22Rv1 (cell line): ENCODE results near the gene GFRA1.

ENCODE experiments used
- H3K27ac ChIP-seq: fragments of 450-650 bp; 2 replicates; pipeline ENCODE4 v1.5.1; 2017
- ZFX ChIP-seq: fragments of 450-650 bp; IDR thresholded peaks from 2 replicates; pipeline ENCODE4 v1.6.1; 2017; ENCODE audit warnings: antibody characterized with exemption, borderline replicate concordance
- TF ChIP-seq, protein P1 (sequence below): fragments of 450-650 bp; IDR thresholded peaks from 2 replicates; pipeline ENCODE4 v1.5.1; 2017; ENCODE audit warnings: mild to moderate bottlenecking

Gene GFRA1

DNA sequence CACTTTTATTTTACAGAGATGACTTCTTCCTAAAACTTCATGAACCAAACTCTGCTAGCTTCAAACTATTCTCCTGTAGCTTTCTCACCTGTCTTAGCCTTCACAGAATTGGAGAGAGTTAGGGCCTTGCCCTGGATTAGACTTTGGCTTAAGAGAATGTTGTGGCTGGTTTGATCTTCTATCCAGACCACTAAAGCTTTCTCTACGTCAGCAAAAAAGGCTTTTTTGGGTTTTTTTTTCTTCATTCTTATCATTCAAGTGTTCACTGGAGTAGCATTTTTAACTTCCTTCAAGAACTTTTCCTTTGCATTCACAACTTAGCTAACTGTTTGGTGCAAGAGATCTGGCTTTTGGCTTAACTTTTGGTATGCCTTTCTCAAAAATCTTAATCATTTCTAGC lies 31.9 kb upstream of the GFRA1 start:
- no peak for TF ChIP-seq ZFX
- TF ChIP-seq, protein P1, sequence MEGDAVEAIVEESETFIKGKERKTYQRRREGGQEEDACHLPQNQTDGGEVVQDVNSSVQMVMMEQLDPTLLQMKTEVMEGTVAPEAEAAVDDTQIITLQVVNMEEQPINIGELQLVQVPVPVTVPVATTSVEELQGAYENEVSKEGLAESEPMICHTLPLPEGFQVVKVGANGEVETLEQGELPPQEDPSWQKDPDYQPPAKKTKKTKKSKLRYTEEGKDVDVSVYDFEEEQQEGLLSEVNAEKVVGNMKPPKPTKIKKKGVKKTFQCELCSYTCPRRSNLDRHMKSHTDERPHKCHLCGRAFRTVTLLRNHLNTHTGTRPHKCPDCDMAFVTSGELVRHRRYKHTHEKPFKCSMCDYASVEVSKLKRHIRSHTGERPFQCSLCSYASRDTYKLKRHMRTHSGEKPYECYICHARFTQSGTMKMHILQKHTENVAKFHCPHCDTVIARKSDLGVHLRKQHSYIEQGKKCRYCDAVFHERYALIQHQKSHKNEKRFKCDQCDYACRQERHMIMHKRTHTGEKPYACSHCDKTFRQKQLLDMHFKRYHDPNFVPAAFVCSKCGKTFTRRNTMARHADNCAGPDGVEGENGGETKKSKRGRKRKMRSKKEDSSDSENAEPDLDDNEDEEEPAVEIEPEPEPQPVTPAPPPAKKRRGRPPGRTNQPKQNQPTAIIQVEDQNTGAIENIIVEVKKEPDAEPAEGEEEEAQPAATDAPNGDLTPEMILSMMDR = no peak
- no peak overlapping the region for H3K27ac ChIP-seq

GRCh38 chr10:116300542-116300941 lies 27.5 kb upstream of the GFRA1 start:
- TF ChIP-seq, protein P1 = no peak
- TF ChIP-seq ZFX = no peak
- H3K27ac ChIP-seq = no peak overlapping the region

DNA sequence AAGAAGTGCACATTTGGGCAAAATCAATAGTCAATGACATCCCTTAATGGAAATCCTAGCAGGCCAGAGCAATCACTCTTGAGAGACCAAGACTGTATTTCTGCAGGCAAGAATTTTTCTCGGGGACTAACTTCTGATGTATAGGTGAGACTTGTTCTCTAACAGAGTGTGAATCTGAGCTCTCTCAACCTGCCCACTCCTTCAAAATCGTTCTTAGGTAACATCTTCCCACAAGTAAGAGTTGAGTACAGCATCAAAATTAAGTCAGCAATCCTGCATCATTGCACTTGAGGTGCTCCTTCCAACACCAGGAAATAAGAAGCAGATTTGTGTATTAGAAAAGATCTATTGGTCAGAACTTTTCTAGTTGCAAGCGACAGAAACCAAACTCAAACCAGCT lies 25.6 kb upstream of the GFRA1 start:
- H3K27ac ChIP-seq = no peak overlapping the region
- TF ChIP-seq, protein P1 = no peak
- TF ChIP-seq ZFX = no peak

DNA sequence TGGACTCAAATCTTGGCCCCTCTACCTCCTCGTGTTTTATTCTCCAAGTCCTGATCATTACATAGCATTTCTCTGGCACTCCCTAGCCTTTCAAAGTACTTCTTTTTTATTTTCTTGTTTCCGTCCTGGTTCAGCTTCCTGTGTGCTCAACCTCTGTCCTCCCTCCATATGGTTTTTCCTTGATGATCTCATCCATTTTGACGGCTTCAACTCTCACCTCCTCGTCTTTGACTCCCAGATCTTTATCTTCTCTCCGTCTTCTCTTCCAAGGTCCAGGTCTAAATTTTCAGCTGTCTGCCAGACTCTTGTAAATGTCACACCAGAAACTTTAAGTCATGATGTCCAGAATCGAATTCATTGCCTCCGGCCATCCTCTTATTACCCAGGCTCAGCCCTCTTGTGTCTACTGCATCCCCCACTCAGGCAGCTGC lies 23.3 kb upstream of the GFRA1 start:
- TF ChIP-seq ZFX = no peak
- TF ChIP-seq, protein P1 = no peak
- no peak overlapping the region for H3K27ac ChIP-seq

- TF ChIP-seq, protein P1 = no peak
- H3K27ac ChIP-seq = no peak overlapping the region
Observed at GRCh38 chr10:116292493-116292892, 19.5 kb upstream of the GFRA1 start.

GRCh38 chr10:116289652-116290051 lies 16.6 kb upstream of the GFRA1 start:
- H3K27ac ChIP-seq = no peak overlapping the region
- TF ChIP-seq, protein P1 = no peak
- TF ChIP-seq ZFX = no peak

DNA sequence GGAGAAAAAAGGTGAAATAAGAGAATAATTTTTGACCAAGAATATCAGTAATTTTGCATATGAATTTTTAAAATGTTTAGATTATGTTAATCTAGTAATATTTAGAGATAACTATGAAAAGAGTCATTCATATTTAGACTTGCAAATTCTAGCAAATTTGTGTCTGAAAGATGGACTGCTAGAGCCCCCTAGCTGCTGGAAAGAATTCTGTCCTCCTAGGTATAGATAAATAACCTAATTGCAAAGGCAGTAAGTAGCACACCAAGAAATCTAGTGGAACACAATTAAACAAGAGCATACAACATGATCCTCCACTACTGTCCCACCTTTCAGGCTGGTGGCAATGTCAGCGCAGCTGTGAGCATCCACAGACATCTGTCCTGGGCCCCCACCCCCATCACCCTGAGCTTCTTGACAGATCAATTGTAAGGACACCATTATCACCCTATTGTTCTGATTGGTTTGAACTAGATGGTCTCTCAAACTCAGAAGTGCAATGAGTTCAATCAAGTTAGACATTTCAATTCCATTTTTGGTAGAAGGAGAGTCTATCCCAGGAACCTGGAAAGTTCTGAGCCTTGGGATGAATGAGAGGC lies 15.0 kb upstream of the GFRA1 start:
- TF ChIP-seq ZFX = no peak
- TF ChIP-seq, protein P1 = peak; percentile 81
- H3K27ac ChIP-seq = no peak overlapping the region
